ENCODE measurements around the gene PLXNC1.

Gene PLXNC1

GRCh38 chr12:94286583-94287244 is 138.3 kb downstream of the PLXNC1 start:
- no peak for TF ChIP-seq CTCF (IDR thresholded peaks at IDR 0.05; ENCODE audit: low read depth, low read length, missing control alignments)
- Histone ChIP-seq H3K27me3 (replicated peaks) (no peaks in the 10 kb centered on the region), H3K36me3 (replicated peaks) (no peaks in the 10 kb centered on the region), H3K27ac (no peak overlapping the region), H3K4me3 (ENCODE audit: low read depth, low read length) (no peak overlapping the region)
- no peak for DNase-seq
- in situ Hi-C loops (cut with HindIII; ENCODE audit: low pct_ligation_motif_present, low sequenced_read_pairs) = no loop called here

GRCh38 chr12:94287245-94287628 is 138.9 kb downstream of the PLXNC1 start:
- Histone ChIP-seq H3K27me3 (replicated peaks) (no peaks in the 10 kb centered on the region), H3K4me3 (ENCODE audit: low read depth, low read length) (no peak overlapping the region), H3K36me3 (replicated peaks) (no peaks in the 10 kb centered on the region), H3K27ac (no peak overlapping the region)
- no peak for DNase-seq
- in situ Hi-C loops (cut with HindIII; ENCODE audit: low pct_ligation_motif_present, low sequenced_read_pairs) = no loop called here
- no peak for TF ChIP-seq CTCF (IDR thresholded peaks at IDR 0.05; ENCODE audit: low read depth, low read length, missing control alignments)

GRCh38 chr12:94289461-94290312 is 141.3 kb downstream of the PLXNC1 start:
- no peaks in the 10 kb centered on the region for H3K27me3 ChIP-seq (replicated peaks)
- TF ChIP-seq CTCF (IDR thresholded peaks at IDR 0.05; ENCODE audit: low read depth, low read length, missing control alignments) = no peak
- H3K4me3 ChIP-seq (ENCODE audit: low read depth, low read length) = no peak overlapping the region
- no peaks in the 10 kb centered on the region for H3K36me3 ChIP-seq (replicated peaks)
- in situ Hi-C loops (cut with HindIII; ENCODE audit: low pct_ligation_motif_present, low sequenced_read_pairs) = no loop called here
- H3K27ac ChIP-seq = peak overlapping the region; percentile 17
- peak; percentile 65 for DNase-seq

- in situ Hi-C loops (cut with HindIII; ENCODE audit: low pct_ligation_motif_present, low sequenced_read_pairs) = no loop called here
- Histone ChIP-seq H3K27ac (peak overlapping the region; percentile 3), H3K27me3 (replicated peaks) (no peaks in the 10 kb centered on the region), H3K4me3 (ENCODE audit: low read depth, low read length) (no peak overlapping the region), H3K36me3 (replicated peaks) (no peaks in the 10 kb centered on the region)
- DNase-seq = no peak
- TF ChIP-seq CTCF (IDR thresholded peaks at IDR 0.05; ENCODE audit: low read depth, low read length, missing control alignments) = no peak
These were observed 142.0 kb downstream of the PLXNC1 start for GRCh38 chr12:94290353-94290752.

- in situ Hi-C loops (cut with HindIII; ENCODE audit: low pct_ligation_motif_present, low sequenced_read_pairs) = no loop called here
- no peak for TF ChIP-seq CTCF (IDR thresholded peaks at IDR 0.05; ENCODE audit: low read depth, low read length, missing control alignments)
- H3K4me3 ChIP-seq (ENCODE audit: low read depth, low read length) = no peak overlapping the region
- DNase-seq = no peak
- H3K27ac ChIP-seq = no peak overlapping the region
- no peaks in the 10 kb centered on the region for H3K36me3 ChIP-seq (replicated peaks)
- H3K27me3 ChIP-seq (replicated peaks) = no peaks in the 10 kb centered on the region
These were observed 148.8 kb downstream of the PLXNC1 start for GRCh38 chr12:94297096-94297699.
